Small intestine (tissue), 7 donors: ENCODE results near the gene GNL2. TPM values are rescaled to one million over a fixed set of nuclear protein-coding genes. Genes with fewer than 3 reads are reported as not detected.

ENCODE experiments used
- DNase-seq, 2 donors: peaks; one replicate each; pipeline versions ENCODE4 v3.0.0 to v3.0.0-alpha.2; 2013
- FAIRE-seq: peaks from 2 replicates; lab custom pipeline; 2012; peaks lifted over from hg19 to GRCh38; lab: Jason Lieb, UNC
- H3K27ac ChIP-seq, 3 donors: one replicate each; pipeline ENCODE4 v1.5.1; 2013; ENCODE audit warnings: low read length in 2 of 3, mild to moderate bottlenecking in 2 of 3, control low read depth in 1 of 3, inconsistent platforms in 1 of 3, low read depth in 1 of 3, moderate library complexity in 1 of 3
- H3K27me3 ChIP-seq, 3 donors: one replicate each; pipeline ENCODE4 v1.6.1; 2013; ENCODE audit warnings: low read length in 3 of 3, inconsistent platforms in 1 of 3; ENCODE audit not compliant: control insufficient read depth in 3 of 3, insufficient read depth in 3 of 3
- H3K36me3 ChIP-seq, 3 donors: one replicate each; pipeline ENCODE4 v1.6.1; 2013; ENCODE audit warnings: low read length in 3 of 3, inconsistent platforms in 1 of 3, low read depth in 1 of 3, mild to moderate bottlenecking in 1 of 3, moderate library complexity in 1 of 3; ENCODE audit not compliant: control insufficient read depth in 3 of 3, insufficient read depth in 2 of 3
- H3K4me1 ChIP-seq, 3 donors: one replicate each; pipeline ENCODE4 v1.6.1; 2013; ENCODE audit warnings: low read length in 2 of 3, inconsistent platforms in 1 of 3, low read depth in 1 of 3, mild to moderate bottlenecking in 1 of 3, moderate library complexity in 1 of 3; ENCODE audit not compliant: control insufficient read depth in 3 of 3, insufficient read depth in 2 of 3
- H3K4me3 ChIP-seq, 3 donors: one replicate each; pipeline ENCODE4 v1.5.1; 2013; ENCODE audit warnings: low read length in 3 of 3, control low read depth in 1 of 3, inconsistent platforms in 1 of 3, low read depth in 1 of 3, mild to moderate bottlenecking in 1 of 3, moderate library complexity in 1 of 3
- H3K9me3 ChIP-seq, 2 donors: one replicate each; pipeline ENCODE4 v1.6.1; 2013; ENCODE audit warnings: low read depth in 1 of 2, low read length in 1 of 2; ENCODE audit not compliant: control insufficient read depth in 2 of 2, insufficient read depth in 1 of 2
- WGBS, 3 donors: extraction: QIAGEN DNeasy Blood & Tissue Kit; methylation state at CpG; one replicate each; pipeline ENCODE4 v1.1.7; 2013; 5-methylcytosine and 5-hydroxymethylcytosine counted together
- polyA plus RNA-seq, 4 donors: library from polyadenylated mRNA; stranded (reverse) in 3 of 4; unstranded in 1 of 4; fragments of 200-250 nt in 3 of 4; fragments of 120-200 nt in 1 of 4; gene quantifications; one replicate each; pipeline versions ENCODE4 v1.2.1 to v1.2.3, GENCODE V29; 2013
- donor health status: healthy with polysubstance abuse.
- donor health status: control.
- donor health status: control.
- donor health status: Bipolar disorder and iron deficiency.
- donor health status: healthy.

GNL2 gene
- polyA plus RNA-seq, 4 donors = 29.4 to 67.8 (median 45.5) TPM

DNA sequence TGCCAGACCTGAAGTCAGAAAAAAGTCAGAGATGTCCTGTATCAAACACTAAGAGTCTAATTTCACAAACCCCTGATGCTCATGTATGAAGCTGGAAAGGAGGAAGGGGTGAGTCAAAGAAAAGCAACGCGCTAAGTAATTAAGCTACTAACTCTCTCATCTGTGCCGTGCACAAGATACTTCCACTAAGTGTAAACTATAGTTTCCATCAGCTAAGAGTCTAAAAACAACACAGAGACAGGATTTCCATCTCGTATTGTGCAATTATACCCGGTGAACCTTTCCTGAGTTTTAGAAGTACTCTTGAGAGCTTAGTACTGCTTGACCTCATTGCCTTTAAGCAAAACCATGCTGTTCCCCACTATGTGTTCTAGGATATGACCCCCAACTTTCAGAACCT lies 20.0 kb downstream of the GNL2 start:
- FAIRE-seq (no peak), DNase-seq (no peak)
- Histone ChIP-seq H3K9me3 (no peaks in the 10 kb centered on the region), H3K27me3 (no peaks in the 10 kb centered on the region), H3K27ac (no peak overlapping the region), H3K36me3 (peaks cover 24 to 50% (median 35%) of the 10 kb centered on the region in 3 donors), H3K4me3 (no peak overlapping the region), H3K4me1 (no peaks in the 10 kb centered on the region)
- WGBS, 3 donors = 75 to 95% (median 88%) methylated on average over 5 of the region's 5 CpGs

DNA sequence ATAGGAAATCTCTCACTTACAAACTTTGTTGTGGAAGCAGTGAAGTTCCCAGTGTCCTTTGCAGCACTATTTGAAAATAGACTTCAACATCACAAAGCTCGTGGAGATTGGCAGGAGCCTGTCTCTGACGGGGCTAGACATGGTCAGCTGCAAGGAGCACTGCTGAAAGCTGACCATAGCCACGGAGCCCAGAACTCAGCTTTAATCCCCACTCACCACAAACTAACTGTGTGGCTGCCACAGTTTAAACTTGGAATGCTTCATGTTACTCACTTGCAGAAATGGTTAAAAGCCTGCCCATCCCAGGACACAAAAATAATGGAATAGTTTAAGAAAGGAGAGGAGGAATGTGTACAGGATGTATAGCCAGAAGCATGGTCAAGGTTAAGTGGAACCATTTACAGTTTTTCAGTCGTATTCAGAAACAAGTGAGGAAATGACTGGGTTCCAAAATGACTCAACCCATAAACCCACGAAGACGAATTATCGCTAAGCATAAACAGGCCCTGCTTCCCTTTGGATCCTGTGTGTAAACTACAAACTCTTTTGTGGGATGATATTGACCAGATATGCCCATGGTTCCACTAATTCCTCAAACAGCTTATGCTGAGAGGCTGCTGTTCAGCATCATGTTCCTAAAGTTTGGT lies 20.8 kb downstream of the GNL2 start:
- FAIRE-seq = no peak
- no peak for DNase-seq
- H3K4me3 ChIP-seq = no peak overlapping the region
- no peaks in the 10 kb centered on the region for H3K4me1 ChIP-seq
- WGBS, 3 donors = 60 to 86% (median 69%) methylated on average over 7 of the region's 7 CpGs
- no peaks in the 10 kb centered on the region for H3K9me3 ChIP-seq
- no peaks in the 10 kb centered on the region for H3K27me3 ChIP-seq
- H3K36me3 ChIP-seq = peaks cover 20 to 47% (median 30%) of the 10 kb centered on the region in 3 donors
- no peak overlapping the region for H3K27ac ChIP-seq

DNA sequence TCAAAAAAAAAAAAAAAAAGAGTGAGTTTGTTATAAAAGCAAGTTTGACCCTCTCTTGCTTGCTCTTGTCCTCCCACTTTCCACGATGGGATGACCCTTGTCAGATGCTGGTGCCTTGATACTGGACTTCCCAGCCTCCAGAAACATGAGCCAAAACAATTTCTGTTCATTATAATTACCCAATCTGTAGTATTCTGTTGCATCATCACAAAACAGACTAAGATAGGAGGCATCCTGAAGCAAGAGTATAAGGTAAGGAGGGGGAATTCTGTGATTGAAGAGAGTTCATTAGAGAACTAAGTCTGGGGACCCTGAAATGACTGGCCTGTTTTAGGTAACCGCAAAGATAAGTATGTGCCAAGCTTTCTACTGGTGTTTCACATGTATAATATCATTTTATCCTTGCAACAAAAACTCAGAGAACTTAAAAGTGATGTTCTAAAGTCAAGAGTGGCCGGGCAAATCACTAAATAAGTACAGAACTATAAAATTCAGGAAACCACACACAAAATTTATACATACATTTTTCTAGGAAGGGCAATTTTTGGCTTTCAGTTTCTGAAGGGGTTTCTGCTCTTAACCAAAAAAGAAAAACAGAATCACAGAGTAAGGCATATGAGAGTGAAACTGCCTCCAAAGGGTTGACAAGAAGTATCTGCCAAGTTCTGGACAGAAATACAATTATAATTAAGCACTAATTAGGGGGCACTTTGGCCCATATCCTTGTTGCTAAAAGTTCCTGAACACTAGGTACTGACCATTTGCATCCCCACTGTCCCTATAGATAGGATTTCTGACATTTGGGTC lies 25.0 kb downstream of the GNL2 start:
- DNase-seq (no peak), FAIRE-seq (no peak)
- H3K36me3 ChIP-seq = peaks cover 33 to 59% (median 41%) of the 10 kb centered on the region in 3 donors
- no peaks in the 10 kb centered on the region for H3K9me3 ChIP-seq
- no peaks in the 10 kb centered on the region for H3K27me3 ChIP-seq
- no peaks in the 10 kb centered on the region for H3K4me1 ChIP-seq
- H3K4me3 ChIP-seq = no peak overlapping the region
- 79 to 86% (median 84%) methylated on average over 3 of the region's 3 CpGs for WGBS, 3 donors
- H3K27ac ChIP-seq = no peak overlapping the region

DNA sequence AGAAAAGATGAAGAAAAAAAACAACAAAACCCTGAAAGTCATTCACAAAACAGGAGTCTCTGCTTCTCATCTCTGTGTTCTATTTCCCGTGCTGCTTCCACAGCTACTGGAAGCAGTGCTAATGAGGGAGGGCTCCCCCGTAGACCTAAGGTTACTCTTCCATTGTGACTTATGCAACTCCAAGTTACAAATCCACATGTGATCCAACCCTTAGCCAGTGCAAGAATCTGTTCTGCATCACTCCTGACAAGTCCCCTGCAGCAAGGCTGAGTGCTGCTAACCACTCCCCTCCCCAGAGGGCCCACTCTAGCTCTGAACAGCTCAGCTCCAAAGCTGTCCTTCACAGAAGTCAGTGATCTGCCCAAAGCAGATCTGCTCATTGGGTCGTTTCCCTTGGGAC lies 28.7 kb downstream of the GNL2 start:
- Histone ChIP-seq H3K27ac (no peak overlapping the region), H3K9me3 (no peaks in the 10 kb centered on the region), H3K27me3 (no peaks in the 10 kb centered on the region), H3K4me3 (no peak overlapping the region), H3K4me1 (peaks cover 0 to 8% (median 0%) of the 10 kb centered on the region in 3 donors), H3K36me3 (peaks cover 24 to 44% (median 29%) of the 10 kb centered on the region in 3 donors)
- WGBS, 3 donors = 73 to 93% (median 86%) methylated on average over 3 of the region's 3 CpGs
- DNase-seq (no peak), FAIRE-seq (no peak)

DNA sequence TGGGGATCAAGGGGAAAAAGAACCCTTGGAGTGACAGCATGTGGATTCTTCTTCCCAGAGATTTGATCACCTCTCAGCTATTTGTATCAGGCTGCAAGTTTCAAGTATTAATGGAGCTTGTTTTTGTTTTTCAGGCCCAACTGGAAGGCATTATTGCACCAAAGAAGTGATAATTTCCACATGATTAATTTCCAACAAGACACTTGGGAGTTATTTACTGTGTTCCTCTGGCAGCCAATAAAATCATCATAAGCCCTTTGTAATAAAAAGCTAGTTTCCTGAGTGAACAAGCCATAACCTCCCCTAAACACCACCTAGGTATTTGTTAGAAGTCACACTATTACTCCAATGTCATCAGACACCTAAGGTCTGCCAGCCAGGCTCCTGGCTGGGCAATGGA lies 30.8 kb downstream of the GNL2 start:
- Histone ChIP-seq H3K4me3 (no peak overlapping the region), H3K27ac (no peak overlapping the region), H3K27me3 (no peaks in the 10 kb centered on the region), H3K4me1 (peaks cover 0 to 23% (median 0%) of the 10 kb centered on the region in 3 donors), H3K36me3 (peaks cover 21 to 46% (median 26%) of the 10 kb centered on the region in 3 donors), H3K9me3 (no peaks in the 10 kb centered on the region)
- FAIRE-seq (no peak), DNase-seq (no peak)

DNA sequence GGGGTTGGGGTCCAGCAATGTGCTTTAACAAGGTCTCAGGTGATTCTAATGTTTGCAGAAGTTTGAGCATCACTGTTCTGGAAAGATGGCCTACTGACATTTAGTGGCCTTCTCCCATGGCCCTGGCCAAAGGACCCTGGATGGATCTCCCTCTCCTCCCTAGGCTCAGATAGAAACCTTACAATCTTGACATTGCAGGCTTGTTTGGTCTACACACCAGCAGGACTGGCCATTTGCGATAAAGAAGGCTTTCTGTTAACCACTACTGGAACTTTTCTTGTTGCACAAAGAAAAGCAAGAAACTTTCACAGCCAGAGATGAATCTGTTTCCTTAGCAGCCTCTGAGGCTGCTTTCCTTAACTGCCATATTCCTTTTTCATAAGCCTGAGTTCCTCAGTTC lies 32.8 kb downstream of the GNL2 start:
- FAIRE-seq = no peak
- H3K4me3 ChIP-seq = no peak overlapping the region
- no peak overlapping the region for H3K27ac ChIP-seq
- H3K4me1 ChIP-seq = peaks cover 0 to 30% (median 0%) of the 10 kb centered on the region in 3 donors
- 93 to 100% (median 95%) methylated on average over 1 of the region's 1 CpG for WGBS, 3 donors
- H3K9me3 ChIP-seq = no peaks in the 10 kb centered on the region
- peaks cover 13 to 47% (median 19%) of the 10 kb centered on the region in 3 donors for H3K36me3 ChIP-seq
- H3K27me3 ChIP-seq = no peaks in the 10 kb centered on the region
- DNase-seq = no peak

DNA sequence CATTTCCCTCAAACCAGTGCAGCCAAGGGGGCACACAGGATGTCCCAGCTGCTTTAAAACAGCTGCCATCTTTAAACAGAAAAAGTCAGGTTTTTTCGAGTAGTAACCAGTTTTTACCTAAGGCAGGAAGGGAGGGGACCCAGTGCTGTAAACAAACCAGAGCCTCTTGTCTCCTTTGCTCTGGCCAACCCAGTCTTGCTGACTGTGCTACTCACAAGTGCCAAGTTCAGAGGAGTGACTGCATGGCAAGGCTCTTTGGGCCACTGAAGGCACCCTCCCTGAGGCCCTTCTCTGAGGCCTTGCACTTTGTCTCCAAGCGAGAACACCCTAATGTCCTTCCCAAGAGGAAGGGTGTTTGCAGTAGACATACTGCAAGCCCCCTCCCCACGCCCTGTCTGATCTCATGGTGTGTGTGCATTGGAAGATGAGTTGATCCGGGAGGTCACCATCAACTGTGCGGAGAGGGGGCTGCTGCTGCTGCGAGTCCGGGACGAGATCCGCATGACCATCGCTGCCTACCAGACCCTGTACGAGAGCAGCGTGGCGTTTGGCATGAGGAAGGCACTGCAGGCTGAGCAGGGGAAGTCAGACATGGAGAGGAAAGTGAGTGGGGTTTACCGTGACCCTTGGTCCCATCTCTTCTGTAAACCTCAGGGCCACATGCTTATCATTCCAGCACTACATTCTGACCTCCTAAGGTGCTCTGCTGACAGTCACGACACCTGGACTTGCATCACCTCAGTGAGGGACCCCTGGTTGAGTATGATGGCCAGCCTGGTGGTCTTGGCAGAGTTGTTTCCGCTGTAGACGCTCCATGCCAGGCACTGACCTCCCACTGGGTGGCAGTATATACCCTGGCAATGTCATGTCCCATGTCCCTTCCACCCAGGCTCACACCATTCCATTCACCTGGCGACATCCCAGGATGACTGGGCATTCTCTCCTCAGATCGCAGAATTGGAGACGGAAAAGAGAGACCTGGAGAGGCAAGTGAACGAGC lies 34.3 kb downstream of the GNL2 start:
- DNase-seq (peak in 1 of 2 donors; percentile 12), FAIRE-seq (no peak)
- Histone ChIP-seq H3K36me3 (peaks cover 5 to 36% (median 9%) of the 10 kb centered on the region in 3 donors), H3K4me1 (peaks cover 0 to 36% (median 0%) of the 10 kb centered on the region in 3 donors), H3K27ac (peak overlapping the region in 1 of 3 donors; percentile 73), H3K4me3 (no peak overlapping the region), H3K27me3 (no peaks in the 10 kb centered on the region), H3K9me3 (no peaks in the 10 kb centered on the region)
- 91 to 95% (median 92%) methylated on average over 21 of the region's 21 CpGs for WGBS, 3 donors
